ENCODE results near the gene FAT1.

DNA sequence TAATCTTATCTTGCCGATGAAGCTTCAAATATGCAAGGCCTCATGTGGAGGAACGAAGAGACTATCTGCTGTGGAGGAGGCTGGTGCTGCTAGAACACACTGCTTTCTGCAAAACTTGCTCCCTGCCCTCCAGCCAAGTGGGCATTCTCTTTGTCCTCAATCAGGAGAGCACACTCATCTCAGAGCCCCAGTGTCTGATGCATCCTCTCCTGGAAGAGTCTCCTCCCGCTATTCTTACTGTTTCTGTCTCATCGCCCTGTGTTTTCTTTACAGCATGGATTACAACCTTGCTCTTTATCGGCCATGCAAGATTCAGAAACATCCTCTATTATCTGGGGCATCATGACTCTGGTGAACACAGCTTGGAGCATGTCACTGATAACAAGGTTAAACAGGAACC is 100.1 kb downstream of the FAT1 start:
- TF ChIP-seq CTCF (IDR thresholded peaks at IDR 0.05; ENCODE audit: poor library complexity, severe bottlenecking) (no peak), SMC3 (conservative IDR thresholded peaks at IDR 0.05; ENCODE audit: poor library complexity) (no peak)

Measured in neural cell (in vitro differentiated cells).